HG03378 (cell line): ENCODE data around the gene KCNE4.
A peak's percentile ranks its signal among the peaks of the same experiment; 100 is the strongest.

Experiments used
- ATAC-seq: cut with Tn5 transposase; IDR thresholded peaks from one replicate; pipeline ENCODE4 v1.9.1; 2021; ENCODE audit warnings: mild to moderate bottlenecking, moderate library complexity; ENCODE audit not compliant: unreplicated experiment

Gene KCNE4

DNA sequence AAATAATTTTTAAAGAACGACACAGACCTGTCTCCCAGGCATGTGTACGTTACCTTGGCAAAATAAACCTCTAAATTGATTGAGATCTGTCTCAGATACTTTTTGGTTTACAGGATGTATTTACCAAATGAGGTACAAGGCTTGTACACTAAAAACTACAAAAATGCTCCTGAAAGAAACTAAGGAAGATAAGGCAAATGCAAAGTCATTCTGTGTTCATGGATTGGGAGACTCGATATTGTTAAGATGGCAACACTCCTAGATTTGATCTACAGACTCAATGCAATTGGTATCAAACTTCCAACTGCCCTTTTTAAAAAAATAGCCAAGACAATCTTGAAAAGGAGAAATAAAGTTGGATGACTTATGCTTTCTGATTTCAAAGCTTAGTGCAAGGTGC, 11.5 kb upstream of the KCNE4 start:
- ATAC-seq, result no peak

GRCh38 chr2:223041527-223042109, 10.4 kb upstream of the KCNE4 start:
- no peak for ATAC-seq

- no peak for ATAC-seq
Observed at GRCh38 chr2:223042284-223042683, 9.7 kb upstream of the KCNE4 start.

- no peak for ATAC-seq
Observed at GRCh38 chr2:223042704-223043118, 9.3 kb upstream of the KCNE4 start.

DNA sequence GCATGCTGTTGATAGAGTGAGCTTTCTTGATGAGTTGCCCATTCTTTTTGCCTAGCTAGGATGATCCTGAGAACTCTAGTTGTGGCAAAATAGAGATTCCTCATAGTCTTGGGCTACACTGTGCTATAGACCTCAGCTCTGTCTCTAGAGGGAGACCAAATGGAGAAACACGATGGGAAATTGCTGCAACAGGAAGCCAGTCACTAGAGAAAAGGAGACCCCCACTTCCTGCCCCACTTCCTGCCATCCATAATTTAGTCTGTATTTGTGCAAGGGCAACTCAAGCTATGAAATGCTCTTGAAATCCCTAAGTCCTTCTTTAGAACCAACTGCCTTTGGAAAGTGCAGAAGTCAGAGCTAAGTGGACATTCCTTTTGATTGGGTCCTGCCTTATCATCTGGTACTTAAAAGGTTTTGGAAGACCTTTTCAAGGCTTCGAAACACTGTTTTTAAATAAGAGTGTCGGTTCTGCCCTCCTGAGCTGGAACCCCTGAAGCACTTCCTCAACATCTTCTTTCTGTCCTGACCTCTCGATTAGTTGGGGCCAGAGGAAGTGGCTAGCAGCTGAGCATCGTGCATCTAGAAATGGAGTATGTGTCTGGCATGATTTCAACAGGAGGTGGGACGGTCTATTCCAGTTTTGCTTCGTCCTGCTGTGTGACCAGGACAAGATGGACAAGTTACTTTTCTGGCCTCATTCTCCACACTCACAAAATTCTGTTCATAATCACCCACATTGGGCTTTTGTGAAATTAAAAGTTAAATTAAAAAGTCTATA, 8.6 kb upstream of the KCNE4 start:
- no peak for ATAC-seq

DNA sequence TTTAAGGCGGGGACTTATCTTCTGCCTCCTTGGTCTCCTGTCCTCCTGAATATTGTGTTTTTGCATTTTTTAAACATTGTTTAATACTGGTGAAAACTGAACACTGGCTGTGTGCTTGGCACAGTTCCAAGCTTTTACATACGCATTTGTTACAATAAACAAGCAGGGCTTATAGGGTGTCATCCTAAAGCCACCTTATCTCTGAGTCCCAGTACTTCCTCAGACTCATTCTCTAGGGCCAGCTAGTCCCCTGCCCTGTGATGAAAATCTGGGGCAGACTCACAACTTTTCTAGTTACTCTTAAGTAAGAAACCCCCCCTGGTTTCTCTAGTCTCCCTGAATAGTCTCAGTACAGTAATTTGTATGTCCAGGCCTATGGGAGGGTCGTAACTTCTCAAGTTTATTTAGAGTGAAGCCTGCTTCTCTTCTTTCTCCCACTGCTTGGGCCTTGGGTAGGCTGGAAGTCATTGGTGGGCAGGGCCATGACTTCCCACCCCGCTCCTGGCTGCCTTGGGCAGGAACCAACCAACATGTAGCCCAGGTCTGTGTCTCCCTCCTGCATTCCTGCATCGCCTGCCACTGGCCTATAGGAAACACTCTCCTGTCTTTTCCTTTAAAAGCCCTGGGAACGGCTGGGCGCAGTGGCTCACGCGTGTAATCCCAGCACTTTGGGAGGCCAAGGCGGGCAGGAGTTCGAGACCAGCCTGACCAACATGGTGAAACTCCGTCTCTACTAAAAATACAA, 7.7 kb upstream of the KCNE4 start:
- no peak for ATAC-seq

- no peak for ATAC-seq
Observed at GRCh38 chr2:223044916-223045700, 6.9 kb upstream of the KCNE4 start.

DNA sequence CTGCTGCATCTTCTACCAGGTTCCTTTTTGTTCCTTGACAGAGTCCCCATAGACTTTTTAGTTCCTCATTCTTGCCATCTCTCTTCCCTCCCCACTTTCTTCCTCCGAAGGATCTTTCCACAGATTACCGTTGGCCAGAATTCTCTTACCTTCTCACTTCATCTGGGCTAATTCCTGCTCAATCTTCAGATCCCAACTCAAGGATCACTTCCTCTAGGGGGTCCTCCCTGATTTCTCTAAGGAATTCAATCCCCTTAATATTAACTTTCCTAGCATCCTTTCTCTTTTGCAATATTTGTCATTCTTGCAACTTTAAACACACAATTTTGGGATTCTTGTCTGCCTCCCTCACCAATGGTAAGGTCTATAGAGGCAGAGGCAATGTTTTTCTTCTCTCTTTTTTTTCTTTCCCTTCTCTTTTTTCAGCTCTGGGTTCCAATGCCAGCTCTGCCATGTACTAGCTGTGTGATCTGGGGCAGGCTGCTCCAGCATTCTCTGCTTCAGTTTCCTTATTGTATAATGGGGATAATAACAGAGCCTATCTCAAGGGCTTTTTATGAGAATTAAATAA, 5.4 kb upstream of the KCNE4 start:
- no peak for ATAC-seq

DNA sequence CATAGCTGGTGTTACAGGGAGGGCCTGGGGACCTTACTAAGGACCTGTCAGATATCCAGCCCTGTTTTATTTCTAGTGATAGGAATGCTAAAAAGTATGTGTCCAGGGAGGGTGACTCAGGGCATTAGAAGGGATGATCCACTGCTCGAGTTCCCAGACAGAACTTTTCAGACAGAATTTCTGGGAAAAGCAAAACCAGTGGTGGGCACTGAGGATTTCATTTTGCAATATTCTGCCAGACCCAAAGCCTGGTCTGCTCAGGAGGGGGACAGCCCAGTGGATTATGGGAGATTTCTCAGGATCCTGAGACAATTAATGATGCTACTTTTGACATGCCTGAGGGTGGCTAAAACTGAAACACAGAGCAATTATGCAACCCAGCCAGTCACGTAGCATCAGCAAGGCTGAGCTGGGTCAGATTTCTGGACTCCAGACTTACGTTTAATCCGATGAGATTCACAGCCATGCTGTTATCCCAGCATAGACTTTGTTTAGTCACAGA, 4.7 kb upstream of the KCNE4 start:
- ATAC-seq, result no peak

- peak; percentile 73 for ATAC-seq
Observed at GRCh38 chr2:223048519-223048918, 3.5 kb upstream of the KCNE4 start.

DNA sequence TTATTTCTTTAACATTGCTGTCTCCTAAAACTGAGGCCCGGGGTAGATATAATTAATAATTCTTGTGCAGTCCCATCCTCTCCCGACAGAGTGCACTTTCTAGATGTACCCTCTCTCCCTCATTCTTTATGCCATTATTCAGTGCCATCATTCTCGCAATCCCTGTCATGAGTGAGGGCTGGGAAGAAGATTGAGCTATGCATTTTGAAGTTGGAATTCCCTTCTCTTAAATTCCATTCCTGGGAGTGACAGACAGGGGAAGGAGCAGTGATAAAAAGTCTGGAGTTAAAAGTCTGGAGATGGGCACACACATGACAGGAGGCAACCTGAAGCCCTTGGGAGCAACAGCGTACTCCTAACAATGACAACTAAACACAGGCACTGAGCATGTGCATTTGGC, 2.6 kb upstream of the KCNE4 start:
- no peak for ATAC-seq

DNA sequence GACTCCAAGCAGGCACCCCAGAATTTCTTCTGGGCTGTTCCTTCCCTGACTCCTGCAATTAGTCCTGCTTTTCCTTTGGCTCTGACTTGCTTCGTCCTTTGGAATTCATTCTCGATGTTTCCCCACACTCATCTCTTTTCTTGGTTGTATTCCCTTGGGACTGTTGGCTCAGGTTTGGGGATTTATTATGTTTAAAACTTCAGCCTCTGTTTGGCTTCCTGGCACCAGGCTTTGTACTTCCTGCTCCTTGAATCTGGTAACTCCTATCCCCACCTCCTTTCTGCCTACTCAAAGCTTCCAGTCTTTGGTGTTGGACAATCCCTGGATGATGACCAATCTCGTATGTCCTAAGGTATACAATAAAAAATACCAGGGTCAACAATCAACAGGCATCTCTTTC, 1.8 kb upstream of the KCNE4 start:
- no peak for ATAC-seq

DNA sequence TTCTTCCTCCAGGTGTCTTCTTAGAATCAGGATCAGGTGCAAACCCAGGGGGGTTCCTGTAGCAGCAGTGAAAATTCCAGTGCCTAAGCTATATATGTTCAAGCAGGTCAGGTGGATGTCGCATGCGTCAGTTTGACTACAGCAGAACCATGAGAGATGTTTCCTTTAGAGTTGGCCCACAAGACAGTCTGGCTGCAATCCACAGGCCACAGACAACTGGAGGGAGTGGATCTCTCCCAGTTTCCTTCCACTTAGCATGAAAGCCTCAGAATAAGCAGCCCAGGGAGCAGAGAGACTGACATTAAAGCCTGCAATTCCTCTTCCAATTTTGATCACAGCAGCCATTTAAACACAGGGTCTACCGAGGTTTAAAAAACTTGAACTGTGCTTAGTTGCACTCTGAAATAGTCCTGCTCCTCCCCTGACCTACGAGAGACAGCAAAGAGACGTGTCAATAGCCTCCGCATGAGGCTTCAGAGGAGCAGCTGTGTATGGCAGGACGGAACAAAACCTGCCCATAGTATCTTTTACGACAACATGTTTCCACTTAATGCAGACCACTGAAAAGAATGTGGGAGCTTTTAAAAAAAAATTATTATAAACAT, 988 bp upstream of the KCNE4 start:
- no peak for ATAC-seq

DNA sequence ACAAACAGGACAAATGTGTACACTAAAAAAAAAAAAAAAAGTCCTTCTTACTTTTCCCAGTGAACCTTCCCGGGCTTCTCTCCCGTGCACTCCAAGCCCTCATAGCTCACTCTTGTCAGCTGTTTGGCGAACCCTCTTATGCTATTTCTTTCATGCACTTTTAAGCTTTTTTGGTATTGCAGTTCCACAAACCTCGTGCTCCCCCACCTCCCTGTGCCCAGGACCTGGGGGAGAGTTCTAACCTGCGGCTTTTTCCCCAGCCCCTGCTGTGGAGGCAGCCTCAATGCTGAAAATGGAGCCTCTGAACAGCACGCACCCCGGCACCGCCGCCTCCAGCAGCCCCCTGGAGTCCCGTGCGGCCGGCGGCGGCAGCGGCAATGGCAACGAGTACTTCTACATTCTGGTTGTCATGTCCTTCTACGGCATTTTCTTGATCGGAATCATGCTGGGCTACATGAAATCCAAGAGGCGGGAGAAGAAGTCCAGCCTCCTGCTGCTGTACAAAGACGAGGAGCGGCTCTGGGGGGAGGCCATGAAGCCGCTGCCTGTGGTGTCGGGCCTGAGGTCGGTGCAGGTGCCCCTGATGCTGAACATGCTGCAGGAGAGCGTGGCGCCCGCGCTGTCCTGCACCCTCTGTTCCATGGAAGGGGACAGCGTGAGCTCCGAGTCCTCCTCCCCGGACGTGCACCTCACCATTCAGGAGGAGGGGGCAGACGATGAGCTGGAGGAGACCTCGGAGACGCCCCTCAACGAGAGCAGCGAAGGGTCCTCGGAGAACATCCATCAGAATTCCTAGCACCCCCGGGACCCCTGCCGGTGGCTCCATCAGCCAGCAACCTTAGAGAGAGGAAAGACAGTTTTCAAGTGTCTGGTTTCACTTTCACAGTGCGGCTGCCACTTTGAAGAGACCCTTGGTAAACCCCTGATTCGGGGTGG, 826 bp downstream of the KCNE4 start:
- ATAC-seq, result no peak

GRCh38 chr2:223053484-223054192, 1.6 kb downstream of the KCNE4 start:
- ATAC-seq, result no peak

DNA sequence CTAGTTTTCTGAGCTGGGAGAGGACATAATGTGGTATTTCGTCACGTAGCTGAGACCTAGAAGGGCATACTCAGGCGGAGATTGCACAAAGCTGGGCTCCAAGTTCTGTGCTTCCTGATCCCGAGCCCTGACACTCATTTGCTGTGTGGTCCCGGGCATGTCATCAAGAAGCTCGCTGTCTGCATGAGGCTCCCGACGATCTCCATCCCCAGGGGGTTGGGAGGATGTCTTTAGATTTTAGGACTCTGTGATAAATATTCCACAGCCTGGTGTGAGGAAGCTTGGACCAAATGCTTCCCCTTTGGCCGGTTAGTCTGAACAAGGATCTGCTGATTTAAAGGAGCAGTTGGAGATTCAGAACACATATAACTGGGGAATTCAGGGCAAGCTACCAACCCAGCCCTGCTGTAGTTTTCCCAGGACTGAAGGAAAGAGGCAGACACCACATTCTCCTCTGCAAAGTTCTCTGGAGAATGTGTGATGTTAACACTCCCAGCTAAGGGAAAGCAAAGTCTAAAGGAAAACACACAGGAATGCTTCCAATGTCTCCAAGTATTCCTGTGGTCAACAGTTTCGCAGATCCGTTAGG, 2.3 kb downstream of the KCNE4 start:
- no peak for ATAC-seq

- no peak for ATAC-seq
Observed at GRCh38 chr2:223055140-223055539, 3.1 kb downstream of the KCNE4 start.

GRCh38 chr2:223055836-223056235, 3.8 kb downstream of the KCNE4 start:
- ATAC-seq, result no peak
